ENCODE data around the gene COL6A6. TPM values are rescaled to one million over a fixed set of nuclear protein-coding genes. Genes with fewer than 3 reads are reported as not detected.
"Not testable (repeated sequence)": the region's sequence is repeated elsewhere in the genome, so short reads cannot be mapped to it uniquely, and the experiment has no call there.

Gene COL6A6
- total RNA-seq, 2 experiments from 2014 or later = not detected

- DNase-seq (no peak), ATAC-seq (ENCODE audit: low read depth) (no peak)
- Mint-ChIP-seq H3K36me3 (no peaks in the 10 kb centered on the region), H3K27ac (no peak overlapping the region), H3K4me3 (no peak overlapping the region), H3K4me1 (no peaks in the 10 kb centered on the region), H3K27me3 (peaks cover 39% of the 10 kb centered on the region), H3K9me3 (peaks cover 1% of the 10 kb centered on the region)
- POLR2A ChIA-PET = no interaction called here
Measured at GRCh38 chr3:130515755-130516154, 1.2 kb upstream of the COL6A6 start.

- ATAC-seq (ENCODE audit: low read depth) (no peak), DNase-seq (no peak)
- H3K4me1 Mint-ChIP-seq = no peaks in the 10 kb centered on the region
- H3K9me3 Mint-ChIP-seq = peaks cover 1% of the 10 kb centered on the region
- no peaks in the 10 kb centered on the region for H3K36me3 Mint-ChIP-seq
- peaks cover 40% of the 10 kb centered on the region for H3K27me3 Mint-ChIP-seq
- H3K4me3 Mint-ChIP-seq = no peak overlapping the region
- POLR2A ChIA-PET = no interaction called here
- H3K27ac Mint-ChIP-seq = no peak overlapping the region
Measured at GRCh38 chr3:130517602-130518001, 625 bp downstream of the COL6A6 start.

GRCh38 chr3:130519754-130520153 is 2.8 kb downstream of the COL6A6 start:
- Mint-ChIP-seq H3K27ac (no peak overlapping the region), H3K4me3 (no peak overlapping the region), H3K36me3 (no peaks in the 10 kb centered on the region), H3K4me1 (no peaks in the 10 kb centered on the region), H3K27me3 (peaks cover 35% of the 10 kb centered on the region), H3K9me3 (peaks cover 1% of the 10 kb centered on the region)
- POLR2A ChIA-PET = no interaction called here
- ATAC-seq (ENCODE audit: low read depth) (no peak), DNase-seq (no peak)

GRCh38 chr3:130522399-130522798 is 5.4 kb downstream of the COL6A6 start:
- ATAC-seq (ENCODE audit: low read depth) = no peak
- POLR2A ChIA-PET = no interaction called here
- H3K27ac Mint-ChIP-seq = no peak overlapping the region

GRCh38 chr3:130527426-130527825 is 10.4 kb downstream of the COL6A6 start:
- H3K27me3 Mint-ChIP-seq = peaks cover 5% of the 10 kb centered on the region
- no peaks in the 10 kb centered on the region for H3K9me3 Mint-ChIP-seq
- DNase-seq (no peak), ATAC-seq (ENCODE audit: low read depth) (no peak)
- no peak overlapping the region for H3K27ac Mint-ChIP-seq
- H3K4me1 Mint-ChIP-seq = peaks cover 9% of the 10 kb centered on the region
- H3K4me3 Mint-ChIP-seq = no peak overlapping the region
- POLR2A ChIA-PET = no interaction called here
- H3K36me3 Mint-ChIP-seq = no peaks in the 10 kb centered on the region

More at GRCh38 chr3:130522399-130522798, 5.4 kb downstream of the COL6A6 start:
- DNase-seq = no peak
- Mint-ChIP-seq H3K36me3 (no peaks in the 10 kb centered on the region), H3K27me3 (peaks cover 25% of the 10 kb centered on the region), H3K9me3 (no peaks in the 10 kb centered on the region), H3K4me3 (no peak overlapping the region), H3K4me1 (no peaks in the 10 kb centered on the region)

GRCh38 chr3:130528120-130528519 is 11.1 kb downstream of the COL6A6 start:
- H3K4me1 Mint-ChIP-seq = peaks cover 9% of the 10 kb centered on the region
- DNase-seq (no peak), ATAC-seq (ENCODE audit: low read depth) (no peak)
- no peak overlapping the region for H3K4me3 Mint-ChIP-seq
- peaks cover 5% of the 10 kb centered on the region for H3K27me3 Mint-ChIP-seq
- no peaks in the 10 kb centered on the region for H3K36me3 Mint-ChIP-seq
- no peak overlapping the region for H3K27ac Mint-ChIP-seq
- no peaks in the 10 kb centered on the region for H3K9me3 Mint-ChIP-seq
- POLR2A ChIA-PET = no interaction called here

GRCh38 chr3:130529486-130530215 is 12.7 kb downstream of the COL6A6 start:
- DNase-seq = no peak

GRCh38 chr3:130533247-130533646 is 16.3 kb downstream of the COL6A6 start:
- Mint-ChIP-seq H3K4me1 (peaks cover 8% of the 10 kb centered on the region), H3K36me3 (no peaks in the 10 kb centered on the region), H3K9me3 (no peaks in the 10 kb centered on the region), H3K4me3 (no peak overlapping the region), H3K27me3 (peaks cover 8% of the 10 kb centered on the region), H3K27ac (no peak overlapping the region)
- DNase-seq (no peak), ATAC-seq (ENCODE audit: low read depth) (no peak)
- POLR2A ChIA-PET = no interaction called here

More at GRCh38 chr3:130529486-130530215, 12.7 kb downstream of the COL6A6 start:
- POLR2A ChIA-PET = no interaction called here
- Mint-ChIP-seq H3K36me3 (no peaks in the 10 kb centered on the region), H3K27ac (peak overlapping the region; percentile 42), H3K9me3 (no peaks in the 10 kb centered on the region), H3K4me1 (peaks cover 9% of the 10 kb centered on the region), H3K4me3 (no peak overlapping the region), H3K27me3 (peaks cover 5% of the 10 kb centered on the region)
- ATAC-seq (ENCODE audit: low read depth) = no peak

GRCh38 chr3:130537673-130538304 is 20.8 kb downstream of the COL6A6 start:
- peaks cover 12% of the 10 kb centered on the region for H3K27me3 Mint-ChIP-seq

GRCh38 chr3:130539005-130539404 is 22.0 kb downstream of the COL6A6 start:
- H3K4me3 Mint-ChIP-seq = no peak overlapping the region
- DNase-seq = peak; percentile 35
- no peak overlapping the region for H3K27ac Mint-ChIP-seq
- H3K27me3 Mint-ChIP-seq = peaks cover 12% of the 10 kb centered on the region
- H3K36me3 Mint-ChIP-seq = no peaks in the 10 kb centered on the region
- H3K9me3 Mint-ChIP-seq = no peaks in the 10 kb centered on the region
- ATAC-seq (ENCODE audit: low read depth) = no peak
- POLR2A ChIA-PET = no interaction called here
- no peaks in the 10 kb centered on the region for H3K4me1 Mint-ChIP-seq

More at GRCh38 chr3:130537673-130538304, 20.8 kb downstream of the COL6A6 start:
- no peak overlapping the region for H3K27ac Mint-ChIP-seq
- H3K9me3 Mint-ChIP-seq = no peaks in the 10 kb centered on the region
- H3K36me3 Mint-ChIP-seq = no peaks in the 10 kb centered on the region
- ATAC-seq (ENCODE audit: low read depth) (no peak), DNase-seq (no peak)
- no peak overlapping the region for H3K4me3 Mint-ChIP-seq
- POLR2A ChIA-PET = no interaction called here
- H3K4me1 Mint-ChIP-seq = no peaks in the 10 kb centered on the region

- Mint-ChIP-seq H3K36me3 (no peaks in the 10 kb centered on the region), H3K9me3 (no peaks in the 10 kb centered on the region), H3K27me3 (peaks cover 4% of the 10 kb centered on the region), H3K4me3 (no peak overlapping the region), H3K4me1 (no peaks in the 10 kb centered on the region), H3K27ac (no peak overlapping the region)
- ATAC-seq (ENCODE audit: low read depth) (no peak), DNase-seq (no peak)
- POLR2A ChIA-PET = no interaction called here
Measured at GRCh38 chr3:130543322-130543721, 26.3 kb downstream of the COL6A6 start.

GRCh38 chr3:130546920-130547679 is 30.1 kb downstream of the COL6A6 start:
- Mint-ChIP-seq H3K4me3 (no peak overlapping the region), H3K27me3 (peaks cover 4% of the 10 kb centered on the region)

GRCh38 chr3:130547680-130548065 is 30.7 kb downstream of the COL6A6 start:
- DNase-seq; POLR2A ChIA-PET; H3K36me3 Mint-ChIP-seq; H3K9me3 Mint-ChIP-seq; H3K27ac Mint-ChIP-seq; H3K4me1 Mint-ChIP-seq; H3K27me3 Mint-ChIP-seq; ATAC-seq (ENCODE audit: low read depth); H3K4me3 Mint-ChIP-seq: not testable (repeated sequence)

More at GRCh38 chr3:130546920-130547679, 30.1 kb downstream of the COL6A6 start:
- H3K27ac Mint-ChIP-seq = no peak overlapping the region
- ATAC-seq (ENCODE audit: low read depth) (no peak), DNase-seq (no peak)
- POLR2A ChIA-PET = no interaction called here
- no peaks in the 10 kb centered on the region for H3K4me1 Mint-ChIP-seq
- H3K36me3 Mint-ChIP-seq = no peaks in the 10 kb centered on the region
- H3K9me3 Mint-ChIP-seq = no peaks in the 10 kb centered on the region

GRCh38 chr3:130548356-130548755 is 31.4 kb downstream of the COL6A6 start:
- POLR2A ChIA-PET = no interaction called here
- Mint-ChIP-seq H3K36me3 (no peaks in the 10 kb centered on the region), H3K27me3 (no peaks in the 10 kb centered on the region), H3K4me3 (no peak overlapping the region), H3K4me1 (no peaks in the 10 kb centered on the region), H3K9me3 (no peaks in the 10 kb centered on the region), H3K27ac (no peak overlapping the region)
- DNase-seq (no peak), ATAC-seq (ENCODE audit: low read depth) (no peak)
